SKM-1 (cell line): ENCODE data around the gene SEC24A.
"Not testable (repeated sequence)": the region's sequence is repeated elsewhere in the genome, so short reads cannot be mapped to it uniquely, and the experiment has no call there.

Source experiments
- DNase-seq: peaks from one replicate; lab custom pipeline; 2025; ENCODE audit not compliant: unreplicated experiment; lab: John Stamatoyannopoulos, UW

The SEC24A gene

DNA sequence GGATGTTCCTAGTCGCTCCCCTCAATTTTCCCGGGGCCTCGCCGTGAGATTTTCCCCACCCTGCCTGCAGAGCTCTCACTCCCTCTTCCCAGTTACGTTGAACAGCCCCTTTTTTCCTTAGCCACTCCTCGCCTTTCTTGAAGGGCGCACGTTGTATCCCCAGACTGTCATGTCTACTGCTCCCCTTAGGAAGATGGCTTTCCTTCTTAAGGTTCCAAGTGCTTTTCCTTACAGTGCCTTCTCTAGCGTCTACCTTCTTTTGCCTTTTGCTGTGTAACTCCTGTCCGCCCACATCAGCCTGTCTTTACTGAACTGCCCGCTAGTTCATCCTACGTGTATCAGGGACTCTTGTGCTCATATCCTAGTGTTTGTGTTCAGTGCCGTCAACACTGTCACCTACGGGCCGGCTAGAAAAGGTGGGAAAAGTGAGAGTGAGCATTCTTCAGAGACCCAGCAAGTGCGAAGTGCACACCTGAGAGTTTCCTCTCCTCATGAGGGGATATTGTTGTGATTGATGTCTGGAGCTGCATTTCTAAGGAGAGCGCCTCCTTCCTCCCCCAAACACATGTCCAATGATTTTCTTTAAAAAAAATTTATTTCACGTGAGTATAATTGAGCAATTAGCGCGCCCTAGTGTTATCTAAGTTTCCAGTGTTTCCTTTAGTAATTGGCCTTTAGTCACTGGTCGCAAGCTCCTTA, 90.5 kb downstream of the SEC24A start:
- peak; percentile 27 for DNase-seq

DNA sequence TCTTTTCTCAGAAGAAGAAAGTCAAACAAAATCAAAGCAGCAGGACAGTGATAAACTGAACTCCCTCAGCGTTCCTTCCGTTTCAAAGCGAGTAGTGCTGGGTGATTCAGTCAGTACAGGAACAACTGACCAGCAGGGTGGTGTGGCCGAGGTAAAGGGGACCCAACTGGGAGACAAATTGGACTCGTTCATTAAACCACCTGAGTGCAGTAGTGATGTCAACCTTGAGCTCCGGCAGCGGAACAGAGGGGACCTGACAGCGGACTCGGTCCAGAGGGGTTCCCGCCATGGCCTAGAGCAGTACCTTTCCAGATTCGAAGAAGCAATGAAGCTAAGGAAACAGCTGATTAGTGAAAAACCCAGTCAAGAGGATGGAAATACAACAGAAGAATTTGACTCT, 92.5 kb downstream of the SEC24A start:
- DNase-seq = no peak

DNA sequence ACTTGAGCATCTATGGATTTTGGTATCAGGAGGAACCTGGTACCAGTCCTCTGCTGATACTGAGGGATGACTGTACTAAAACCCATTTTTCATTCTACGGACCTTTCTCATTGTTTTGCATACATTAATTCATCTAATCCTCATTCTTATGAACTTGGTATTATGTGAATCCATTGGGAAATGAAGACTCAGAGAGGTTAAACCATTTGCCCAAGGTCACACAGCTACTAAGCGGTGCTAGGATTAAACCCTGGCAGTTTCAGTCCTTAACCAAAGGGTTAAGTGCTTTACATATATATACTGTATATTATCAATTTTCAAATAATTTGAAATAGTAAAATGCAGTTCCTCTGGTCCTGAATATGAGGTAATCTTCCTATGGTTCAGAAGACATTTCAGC, 93.5 kb downstream of the SEC24A start:
- DNase-seq = no peak

DNA sequence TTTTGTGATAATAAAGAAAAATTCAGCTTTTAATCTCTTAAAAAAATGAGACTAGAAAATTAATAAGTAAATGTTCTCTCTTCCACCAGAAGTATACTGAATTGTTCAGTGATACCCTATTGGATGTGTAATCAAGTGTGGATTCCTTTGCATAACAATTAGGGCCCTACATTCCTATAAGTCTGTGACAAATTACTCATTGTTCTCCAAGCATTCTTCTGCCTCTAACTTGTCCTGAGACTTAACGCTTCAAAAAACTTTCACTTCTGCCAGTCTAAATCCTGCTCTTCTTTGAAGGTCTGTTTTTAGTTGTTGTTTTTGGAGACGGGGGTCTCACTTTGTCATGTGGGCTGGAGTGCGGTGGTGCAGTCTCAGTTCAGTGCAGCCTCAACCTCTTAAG, 100.8 kb downstream of the SEC24A start:
- no peak for DNase-seq

DNA sequence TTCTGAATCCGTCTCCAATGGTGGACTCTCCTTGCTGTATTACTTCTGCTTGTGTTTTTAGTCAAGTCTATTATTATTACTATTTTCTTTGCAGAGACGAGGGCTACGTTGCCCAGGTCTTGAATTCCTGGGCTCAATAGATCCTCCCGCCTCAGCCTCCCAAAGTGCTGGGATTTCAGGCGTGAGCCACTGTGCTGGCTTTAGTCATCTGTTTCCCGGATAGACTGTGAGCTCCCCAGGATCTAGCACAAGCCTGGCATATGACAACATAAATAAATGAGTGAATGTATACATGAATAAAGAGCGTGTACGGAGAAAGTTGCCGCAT, 109.6 kb downstream of the SEC24A start:
- DNase-seq = no peak

DNA sequence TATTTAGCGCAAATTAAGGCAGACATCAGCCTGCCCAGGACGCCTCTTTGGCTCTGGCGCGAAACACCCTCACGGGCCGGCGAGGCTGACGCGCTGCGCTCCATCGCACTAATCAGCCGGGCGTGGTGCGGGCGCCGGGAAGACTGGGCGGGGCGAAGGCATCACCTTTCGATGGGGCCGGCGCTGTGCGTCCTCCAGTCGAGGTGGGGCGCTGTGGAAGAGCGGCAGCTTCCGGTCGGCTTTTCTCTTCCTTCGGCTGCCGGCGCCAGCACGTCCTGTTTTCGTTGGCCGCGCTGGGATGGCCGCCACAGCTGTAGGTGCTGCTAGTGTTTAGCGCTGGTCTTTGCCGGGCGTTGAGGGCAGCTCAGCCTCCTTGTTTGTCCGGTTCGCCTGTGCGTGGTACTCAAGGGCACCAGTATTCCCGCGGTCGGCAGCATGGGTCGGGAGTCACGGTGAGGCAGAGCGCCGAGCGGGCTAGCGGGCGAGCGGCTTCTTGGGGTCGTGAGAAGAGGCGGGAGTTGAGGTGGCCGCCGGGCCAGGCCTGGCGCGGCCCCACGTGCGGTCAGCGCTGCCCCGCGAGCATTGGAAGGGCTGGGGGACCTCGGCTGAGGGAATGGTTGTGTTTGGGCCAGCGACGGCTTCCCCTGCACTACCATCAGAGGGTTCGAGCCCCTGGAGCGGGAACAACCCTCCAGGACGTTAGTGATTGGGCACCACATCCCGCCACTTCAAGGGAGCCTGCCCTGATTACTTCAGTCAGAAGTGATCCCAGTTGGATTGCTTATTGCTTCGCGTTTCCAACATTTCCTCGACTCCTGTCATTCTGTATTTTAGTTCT, 110.1 kb downstream of the SEC24A start, which contains the start of gene DDX46:
Gene DDX46 (plus strand): TSS at position 276 of the 838 bp plus-strand sequence. CDS start 160 bp downstream, at position 436.
- peak; percentile 89 for DNase-seq

DNA sequence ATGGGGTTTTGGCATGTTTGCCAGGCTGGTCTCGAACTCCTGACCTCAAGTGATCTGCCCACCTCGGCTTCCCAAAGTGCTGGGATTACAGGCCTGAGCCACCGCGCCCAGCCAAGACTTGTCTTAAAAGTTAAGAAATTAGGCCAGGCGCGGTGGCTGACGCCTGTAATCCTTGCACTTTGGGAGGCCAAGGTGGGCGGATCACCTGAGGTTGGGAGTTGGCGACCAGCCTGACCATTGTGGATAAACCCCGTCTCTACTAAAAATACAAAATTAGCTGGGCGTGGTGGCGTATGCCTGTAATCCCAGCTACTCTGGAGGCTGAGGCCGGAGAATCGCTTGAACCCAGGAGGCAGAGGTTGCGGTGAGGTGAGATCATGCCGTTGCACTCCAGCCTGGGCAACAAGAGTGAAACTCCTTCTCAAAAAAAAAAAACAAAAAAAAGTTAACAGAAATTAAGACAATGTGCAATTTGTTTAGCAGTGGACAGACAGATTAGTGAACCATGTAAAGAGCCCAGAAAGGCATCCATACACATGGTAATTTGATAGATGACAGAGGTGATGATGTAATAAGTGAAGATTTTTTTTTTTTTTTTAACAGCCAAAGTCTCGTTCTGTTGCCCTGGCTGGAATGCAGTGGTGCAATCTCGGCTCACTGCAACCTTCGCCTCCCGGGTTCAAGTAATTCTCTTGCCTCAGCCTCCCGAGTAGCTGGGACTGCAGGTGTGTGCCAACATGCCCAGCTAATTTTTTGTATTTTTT, 119.1 kb downstream of the SEC24A start:
- not testable (repeated sequence) for DNase-seq

DNA sequence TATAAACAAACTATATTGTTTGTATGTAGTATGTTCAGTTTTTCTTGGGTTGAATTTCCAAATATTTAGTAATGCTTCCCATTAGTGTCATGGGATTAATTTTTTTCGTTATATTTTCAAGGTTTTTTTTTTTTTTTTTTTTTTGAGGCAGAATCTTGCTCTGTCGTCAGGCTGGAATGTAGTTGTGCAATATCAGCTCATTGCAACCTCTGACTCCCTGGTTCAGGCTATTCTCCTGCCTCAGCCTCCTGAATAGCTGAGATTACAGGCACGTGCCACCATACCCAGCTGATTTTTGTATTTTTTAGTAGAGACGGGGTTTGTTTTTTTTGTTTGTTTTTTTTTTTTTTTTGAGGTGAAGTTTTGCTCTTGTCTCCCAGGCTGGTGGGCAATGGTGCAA, 120.6 kb downstream of the SEC24A start:
- DNase-seq = no peak

DNA sequence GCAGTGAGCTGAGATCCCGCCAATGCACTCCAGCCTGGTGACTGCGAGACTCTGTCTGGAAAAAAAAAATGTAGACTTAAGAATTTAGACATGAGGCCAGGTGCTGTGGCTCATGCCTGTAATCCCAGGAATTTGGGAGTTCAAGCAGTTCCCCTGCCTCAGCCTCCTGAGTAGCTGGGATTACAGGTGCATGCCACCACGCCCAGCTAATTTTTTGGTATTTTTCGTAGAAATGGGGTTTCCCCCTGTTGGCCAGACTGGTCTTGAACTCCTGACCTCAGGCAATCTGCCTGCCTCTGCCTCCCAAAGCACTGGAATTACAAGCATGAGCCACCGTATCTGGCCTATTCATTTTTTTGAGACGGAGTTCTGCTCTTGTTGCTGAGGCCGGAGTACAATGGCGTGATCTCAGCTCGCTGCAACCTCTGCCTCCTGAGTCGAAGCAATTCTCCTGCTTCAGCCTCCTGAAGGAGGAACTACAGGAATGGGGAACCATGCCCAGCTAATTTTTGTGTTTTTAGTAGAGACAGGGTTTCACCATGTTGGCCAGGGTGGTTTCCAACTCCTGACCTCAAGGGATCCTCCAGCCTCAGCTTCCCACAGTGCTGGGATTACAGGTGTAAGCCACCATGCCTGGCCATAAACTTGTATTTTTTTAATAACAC, 124.0 kb downstream of the SEC24A start:
- no peak for DNase-seq

DNA sequence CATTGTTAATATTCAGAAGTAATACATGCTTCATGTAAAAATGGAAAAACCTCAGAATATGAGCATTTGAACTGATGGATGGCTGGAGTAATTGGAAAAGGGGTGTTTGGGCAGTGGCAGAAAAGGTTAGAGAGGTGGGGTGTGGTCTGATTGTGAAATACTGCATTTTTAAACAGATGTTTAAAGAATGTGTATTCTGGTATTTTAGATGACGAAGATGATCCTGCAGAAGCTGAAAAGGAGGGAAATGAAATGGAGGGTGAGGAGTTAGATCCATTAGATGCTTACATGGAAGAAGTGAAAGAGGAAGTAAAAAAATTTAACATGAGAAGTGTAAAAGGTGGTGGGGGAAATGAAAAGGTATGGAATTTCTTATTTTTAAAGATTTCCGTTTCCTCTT, 128.8 kb downstream of the SEC24A start:
- no peak for DNase-seq
